ENCODE results near the gene PCDHB12. TPM values are rescaled to one million over a fixed set of nuclear protein-coding genes. Genes with fewer than 3 reads are reported as not detected.
"Not testable (repeated sequence)": the region's sequence is repeated elsewhere in the genome, so short reads cannot be mapped to it uniquely, and the experiment has no call there.

PCDHB12 gene
- total RNA-seq, 1 donor from 2014 or later: not detected

GRCh38 chr5:141223112-141223783, 14.7 kb downstream of the PCDHB12 start, which contains the start of gene PCDHB14:
Gene PCDHB14 (plus strand): TSS chr5:141223343. CDS start chr5:141223506, 163 bp downstream.
- intact Hi-C loops (cut with micrococcal nuclease): no loop called here
- Mint-ChIP-seq H3K36me3 (ENCODE audit: low read depth) (no peaks in the 10 kb centered on the region), H3K4me3 (no peak within 1 kb of the TSS), H3K27ac (no peak within 1 kb of the TSS), H3K9me3 (peaks cover 5% of the 10 kb centered on the region), H3K4me1 (no peaks in the 10 kb centered on the region), H3K27me3 (no peaks in the 10 kb centered on the region)
- DNase-seq: no peak

- intact Hi-C loops (cut with micrococcal nuclease); H3K36me3 Mint-ChIP-seq (ENCODE audit: low read depth); H3K4me1 Mint-ChIP-seq; H3K27ac Mint-ChIP-seq; H3K27me3 Mint-ChIP-seq; H3K9me3 Mint-ChIP-seq; DNase-seq; H3K4me3 Mint-ChIP-seq: not testable (repeated sequence)
Observed at GRCh38 chr5:141224844-141225243, 16.3 kb downstream of the PCDHB12 start.

- H3K36me3 Mint-ChIP-seq (ENCODE audit: low read depth); H3K4me1 Mint-ChIP-seq; intact Hi-C loops (cut with micrococcal nuclease); H3K4me3 Mint-ChIP-seq; H3K27ac Mint-ChIP-seq; H3K27me3 Mint-ChIP-seq; H3K9me3 Mint-ChIP-seq; DNase-seq: not testable (repeated sequence)
Observed at GRCh38 chr5:141225421-141225820, 16.9 kb downstream of the PCDHB12 start.

DNA sequence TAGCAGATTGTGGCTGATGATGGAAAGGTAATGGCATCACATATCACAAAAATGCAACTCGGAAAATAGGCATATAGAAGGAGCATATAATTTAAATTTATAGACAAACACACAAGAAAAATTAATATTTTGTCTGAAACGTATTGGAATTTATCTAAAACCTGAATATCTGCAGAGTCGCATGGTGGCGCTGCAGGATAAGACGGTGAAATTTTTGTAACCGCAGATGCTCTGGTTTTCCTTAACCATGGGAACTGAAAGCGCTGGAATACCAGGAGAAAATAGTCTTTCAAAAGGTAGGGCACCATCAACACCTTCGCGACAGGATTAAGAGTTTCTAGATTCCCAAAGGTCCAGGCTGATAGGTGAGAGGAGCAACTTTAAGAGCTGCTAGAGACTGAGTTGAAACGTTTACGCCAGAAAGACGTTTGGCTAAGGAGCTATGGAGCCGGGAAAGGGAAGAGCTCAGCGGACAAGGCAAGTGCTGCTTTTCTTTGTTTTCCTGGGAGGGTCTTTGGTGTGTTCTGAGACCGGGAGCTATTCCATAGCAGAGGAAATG, 25.7 kb downstream of the PCDHB12 start:
- H3K9me3 Mint-ChIP-seq: peaks cover 14% of the 10 kb centered on the region
- H3K4me3 Mint-ChIP-seq: no peak overlapping the region
- H3K4me1 Mint-ChIP-seq: no peaks in the 10 kb centered on the region
- no peak overlapping the region for H3K27ac Mint-ChIP-seq
- H3K27me3 Mint-ChIP-seq: peaks cover 3% of the 10 kb centered on the region
- no peaks in the 10 kb centered on the region for H3K36me3 Mint-ChIP-seq (ENCODE audit: low read depth)
- intact Hi-C loops (cut with micrococcal nuclease): no loop called here
- DNase-seq: no peak

GRCh38 chr5:141235922-141236321, 27.4 kb downstream of the PCDHB12 start:
- intact Hi-C loops (cut with micrococcal nuclease): not testable (repeated sequence)
- H3K9me3 Mint-ChIP-seq: peaks cover 19% of the 10 kb centered on the region

DNA sequence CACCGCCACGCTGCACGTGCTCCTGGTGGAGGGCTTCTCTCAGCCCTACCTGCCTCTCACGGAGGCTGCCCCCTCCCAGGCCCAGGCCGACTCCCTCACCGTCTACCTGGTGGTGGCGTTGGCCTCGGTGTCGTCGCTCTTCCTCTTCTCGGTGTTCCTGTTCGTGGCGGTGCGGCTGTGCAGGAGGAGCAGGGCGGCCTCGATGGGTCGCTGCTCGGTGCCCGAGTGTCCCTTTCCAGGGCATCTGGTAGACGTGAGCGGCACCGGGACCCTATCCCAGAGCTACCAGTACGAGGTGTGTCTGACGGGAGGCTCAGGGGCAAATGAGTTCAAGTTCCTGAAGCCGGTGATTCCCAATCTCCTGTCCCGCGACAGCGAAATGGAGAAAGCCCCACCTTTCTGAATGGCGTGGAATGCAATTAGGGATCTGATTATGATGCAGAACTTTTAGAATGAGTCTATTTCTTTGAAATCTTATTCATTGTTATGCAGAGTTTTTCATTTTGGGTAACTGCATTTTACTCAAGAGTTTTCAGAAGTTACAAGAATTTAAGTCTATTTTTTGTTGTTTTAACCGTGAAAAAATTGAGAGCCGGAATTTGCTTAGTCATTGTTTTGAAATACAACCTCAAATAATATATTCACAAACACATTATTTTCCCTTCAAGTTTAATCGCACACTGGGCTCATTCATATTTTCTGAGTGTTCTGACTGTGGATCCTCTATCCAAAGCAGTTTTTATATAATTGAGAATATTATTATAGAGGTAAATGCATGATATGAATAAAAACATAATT, 28.2 kb downstream of the PCDHB12 start:
- peak overlapping the region; percentile 44 for H3K27ac Mint-ChIP-seq
- H3K4me1 Mint-ChIP-seq: no peaks in the 10 kb centered on the region
- H3K27me3 Mint-ChIP-seq: peaks cover 3% of the 10 kb centered on the region
- intact Hi-C loops (cut with micrococcal nuclease): no loop called here
- DNase-seq: no peak
- H3K36me3 Mint-ChIP-seq (ENCODE audit: low read depth): no peaks in the 10 kb centered on the region
- peaks cover 19% of the 10 kb centered on the region for H3K9me3 Mint-ChIP-seq
- no peak overlapping the region for H3K4me3 Mint-ChIP-seq

More at GRCh38 chr5:141235922-141236321, 27.4 kb downstream of the PCDHB12 start:
- not testable (repeated sequence) for H3K4me1 Mint-ChIP-seq; H3K36me3 Mint-ChIP-seq (ENCODE audit: low read depth); H3K27ac Mint-ChIP-seq; DNase-seq; H3K4me3 Mint-ChIP-seq; H3K27me3 Mint-ChIP-seq

- DNase-seq: no peak
- no peaks in the 10 kb centered on the region for H3K4me1 Mint-ChIP-seq
- intact Hi-C loops (cut with micrococcal nuclease): loop anchor here (10.0 kb wide), 1 partner anchor 93 kb away; the partner anchor contains the start of genes PCDHGA1 and PCDHGA2
- H3K4me3 Mint-ChIP-seq: no peak overlapping the region
- H3K36me3 Mint-ChIP-seq (ENCODE audit: low read depth): peaks cover 1% of the 10 kb centered on the region
- peaks cover 1% of the 10 kb centered on the region for H3K27me3 Mint-ChIP-seq
- no peak overlapping the region for H3K27ac Mint-ChIP-seq
- peaks cover 19% of the 10 kb centered on the region for H3K9me3 Mint-ChIP-seq
Observed at GRCh38 chr5:141241496-141241895, 33.0 kb downstream of the PCDHB12 start.

DNA sequence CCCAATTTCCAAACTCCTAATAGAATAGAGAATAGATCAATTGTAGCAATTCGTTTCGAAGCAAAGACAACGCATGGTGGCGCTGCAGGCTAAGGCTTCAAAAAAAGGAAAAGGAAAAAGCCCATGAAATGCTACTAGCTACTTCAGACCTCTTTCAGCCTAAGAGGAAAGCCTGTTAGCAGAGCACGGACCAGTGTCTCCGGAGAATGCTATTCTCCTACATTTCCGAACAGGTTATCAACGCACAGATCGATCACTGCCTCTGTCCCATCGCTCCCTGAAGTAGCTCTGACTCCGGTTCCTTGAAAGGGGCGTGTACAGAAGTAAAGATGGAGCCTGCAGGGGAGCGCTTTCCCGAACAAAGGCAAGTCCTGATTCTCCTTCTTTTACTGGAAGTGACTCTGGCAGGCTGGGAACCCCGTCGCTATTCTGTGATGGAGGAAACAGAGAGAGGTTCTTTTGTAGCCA, 36.8 kb downstream of the PCDHB12 start, which contains the start of gene PCDHB15:
PCDHB15 (plus strand) TSS at position 146 of the 468 bp plus-strand sequence; CDS start at position 330, 184 bp downstream.
- no peaks in the 10 kb centered on the region for H3K4me1 Mint-ChIP-seq
- no peaks in the 10 kb centered on the region for H3K27me3 Mint-ChIP-seq
- H3K4me3 Mint-ChIP-seq: no peak within 1 kb of the TSS
- no peak within 1 kb of the TSS for H3K27ac Mint-ChIP-seq
- H3K9me3 Mint-ChIP-seq: peaks cover 19% of the 10 kb centered on the region
- H3K36me3 Mint-ChIP-seq (ENCODE audit: low read depth): peaks cover 1% of the 10 kb centered on the region
- DNase-seq: peak; percentile 64
- intact Hi-C loops (cut with micrococcal nuclease): loop anchor here (10.0 kb wide), 1 partner anchor 90 kb away; the partner anchor contains the start of genes PCDHGA1 and PCDHGA2

- intact Hi-C loops (cut with micrococcal nuclease): loop anchor here (10.0 kb wide), 1 partner anchor 88 kb away; the partner anchor contains the start of genes PCDHGA1 and PCDHGA2
- not testable (repeated sequence) for DNase-seq; H3K27ac Mint-ChIP-seq; H3K36me3 Mint-ChIP-seq (ENCODE audit: low read depth); H3K27me3 Mint-ChIP-seq; H3K4me1 Mint-ChIP-seq; H3K4me3 Mint-ChIP-seq
- peaks cover 17% of the 10 kb centered on the region for H3K9me3 Mint-ChIP-seq
Observed at GRCh38 chr5:141246971-141247370, 38.5 kb downstream of the PCDHB12 start.

- intact Hi-C loops (cut with micrococcal nuclease): loop anchor here (10.0 kb wide), 1 partner anchor 87 kb away; the partner anchor contains the start of genes PCDHGA1 and PCDHGA2
- not testable (repeated sequence) for H3K27me3 Mint-ChIP-seq; H3K36me3 Mint-ChIP-seq (ENCODE audit: low read depth); DNase-seq; H3K4me3 Mint-ChIP-seq; H3K4me1 Mint-ChIP-seq; H3K27ac Mint-ChIP-seq
- H3K9me3 Mint-ChIP-seq: peaks cover 16% of the 10 kb centered on the region
Observed at GRCh38 chr5:141247434-141247833, 38.9 kb downstream of the PCDHB12 start.

- H3K4me3 Mint-ChIP-seq: no peak overlapping the region
- no peaks in the 10 kb centered on the region for H3K4me1 Mint-ChIP-seq
- H3K36me3 Mint-ChIP-seq (ENCODE audit: low read depth): no peaks in the 10 kb centered on the region
- intact Hi-C loops (cut with micrococcal nuclease): no loop called here
- no peak overlapping the region for H3K27ac Mint-ChIP-seq
- H3K9me3 Mint-ChIP-seq: peaks cover 22% of the 10 kb centered on the region
- no peaks in the 10 kb centered on the region for H3K27me3 Mint-ChIP-seq
- DNase-seq: no peak
Observed at GRCh38 chr5:141250576-141250975, 42.1 kb downstream of the PCDHB12 start.

DNA sequence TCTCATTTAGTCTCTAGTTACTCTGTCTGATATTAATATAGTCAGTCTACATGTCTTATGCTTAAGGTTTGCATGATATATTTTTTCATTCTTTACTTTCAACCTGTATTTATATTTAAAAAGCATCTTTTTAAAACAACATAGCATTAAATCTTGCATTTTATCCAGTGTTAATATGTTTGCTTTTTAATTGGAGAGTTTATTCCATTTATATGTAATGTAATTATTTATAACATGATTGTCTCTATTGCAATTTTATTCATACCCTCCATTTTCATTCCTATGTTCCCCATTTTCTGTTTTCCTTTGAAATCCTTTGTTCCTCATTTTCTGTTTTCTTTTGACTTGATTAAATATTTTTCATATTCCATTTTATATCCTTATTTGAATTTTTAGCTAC, 49.9 kb downstream of the PCDHB12 start:
- Mint-ChIP-seq H3K4me3 (no peak overlapping the region), H3K4me1 (no peaks in the 10 kb centered on the region), H3K27me3 (no peaks in the 10 kb centered on the region), H3K36me3 (ENCODE audit: low read depth) (no peaks in the 10 kb centered on the region), H3K27ac (no peak overlapping the region), H3K9me3 (peaks cover 19% of the 10 kb centered on the region)
- intact Hi-C loops (cut with micrococcal nuclease): no loop called here
- no peak for DNase-seq

DNA sequence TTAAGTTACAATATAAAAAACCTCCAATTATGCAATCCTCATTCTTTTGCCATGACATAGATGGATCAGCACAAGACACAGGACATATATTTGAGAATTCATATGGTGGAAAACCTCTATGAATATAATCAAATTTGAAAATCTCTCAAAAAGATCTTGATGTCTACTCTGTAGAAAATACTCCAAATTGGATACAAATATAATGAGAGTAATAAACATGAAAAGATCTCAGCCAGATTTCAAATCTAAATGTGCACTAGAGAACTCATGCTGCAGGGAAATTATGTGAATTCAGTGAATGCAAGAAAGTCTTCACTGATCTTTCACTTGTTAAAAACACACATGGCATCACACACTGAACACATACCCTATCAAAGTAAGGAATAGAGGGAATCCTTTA, 50.4 kb downstream of the PCDHB12 start:
- Mint-ChIP-seq H3K27me3 (no peaks in the 10 kb centered on the region), H3K9me3 (peaks cover 20% of the 10 kb centered on the region), H3K36me3 (ENCODE audit: low read depth) (no peaks in the 10 kb centered on the region), H3K4me1 (no peaks in the 10 kb centered on the region), H3K4me3 (no peak overlapping the region), H3K27ac (no peak overlapping the region)
- intact Hi-C loops (cut with micrococcal nuclease): no loop called here
- no peak for DNase-seq
